ENCODE measurements around the gene RNASEH1. TPM values are rescaled to one million over a fixed set of nuclear protein-coding genes. Genes with fewer than 3 reads are reported as not detected.

The RNASEH1 gene
- total and polyA plus RNA-seq, 2 experiments from 2014 or later: 33.2 to 40.7 TPM

- H3K4me3 Mint-ChIP-seq: no peak overlapping the region
- ATAC-seq: no peak
- no peak for DNase-seq (ENCODE audit: low spot score)
- peaks cover 36% of the 10 kb centered on the region for H3K36me3 Mint-ChIP-seq (ENCODE audit: low read depth)
- H3K4me2 ChIP-seq: no peak overlapping the region
- no peaks in the 10 kb centered on the region; the same call in 1 of the 2 replicates for H3F3A ChIP-seq (replicated peaks; ENCODE audit: low read depth)
- H3K4me1 Mint-ChIP-seq: no peaks in the 10 kb centered on the region
- H3K9me2 ChIP-seq (ENCODE audit: insufficient read depth): no peaks in the 10 kb centered on the region
- H3K4me1 ChIP-seq (ENCODE audit: insufficient read depth): no peaks in the 10 kb centered on the region
- no peaks in the 10 kb centered on the region for H3K79me2 ChIP-seq (replicated peaks; ENCODE audit: insufficient read depth)
- H3K36me3 ChIP-seq (ENCODE audit: insufficient read depth): peaks cover 12% of the 10 kb centered on the region; the same call in 1 of the 2 replicates
- H3K27ac ChIP-seq (ENCODE audit: low read depth): no peak overlapping the region
- H2AFZ ChIP-seq: no peak overlapping the region
- no peaks in the 10 kb centered on the region for H3K27me3 Mint-ChIP-seq (ENCODE audit: insufficient read depth, low read depth, poor library complexity)
- no peaks in the 10 kb centered on the region for H3K27me3 ChIP-seq (ENCODE audit: insufficient read depth)
- H3K9me3 Mint-ChIP-seq: peaks cover 6% of the 10 kb centered on the region; the same call in 2 of the 3 replicates
- peaks cover 12% of the 10 kb centered on the region; the same call in 1 of the 2 replicates for H4K20me1 ChIP-seq (replicated peaks; ENCODE audit: insufficient read depth)
- no peak overlapping the region for H3K4me3 ChIP-seq
- no peak for TF ChIP-seq CTCF (conservative IDR thresholded peaks at IDR 0.05; ENCODE audit: low read depth in 2 of 2)
- H3K27ac Mint-ChIP-seq: no peak overlapping the region
Observed at GRCh38 chr2:3587021-3587420, 28.9 kb upstream of the RNASEH1 start.

DNA sequence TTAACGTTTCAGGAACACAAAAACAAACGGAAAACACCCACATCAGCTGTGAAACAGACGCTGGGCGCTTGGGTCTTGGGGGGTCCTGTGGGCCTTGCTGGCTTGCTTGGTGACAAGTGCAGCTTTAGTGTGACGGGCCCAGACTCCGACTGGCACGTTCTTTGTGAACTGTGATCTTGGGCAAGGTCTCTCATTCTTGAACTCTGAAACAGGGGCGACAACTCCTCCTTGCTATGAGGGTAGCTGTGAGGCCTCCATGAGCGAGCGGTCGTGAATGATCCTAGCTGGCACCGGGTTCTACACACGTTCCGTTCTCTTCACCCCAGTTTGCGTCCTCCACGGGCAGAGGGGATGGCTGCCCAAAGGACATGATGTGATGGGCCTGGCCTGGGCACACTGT is 28.1 kb upstream of the RNASEH1 start:
- Histone ChIP-seq H3K27me3 (ENCODE audit: insufficient read depth) (no peaks in the 10 kb centered on the region), H3K36me3 (ENCODE audit: insufficient read depth) (peaks cover 17% of the 10 kb centered on the region), H3K4me3 (no peak overlapping the region), H3K27ac (ENCODE audit: low read depth) (no peak overlapping the region), H3K9me2 (ENCODE audit: insufficient read depth) (no peaks in the 10 kb centered on the region), H4K20me1 (replicated peaks; ENCODE audit: insufficient read depth) (peaks cover 18% of the 10 kb centered on the region), H3K79me2 (replicated peaks; ENCODE audit: insufficient read depth) (0 out of 2 replicates have a peak, but pooled peaks cover under 1% of the 10 kb centered on the region), H2AFZ (no peak overlapping the region), H3K4me2 (no peak overlapping the region), H3F3A (replicated peaks; ENCODE audit: low read depth) (peaks cover 6% of the 10 kb centered on the region), H3K4me1 (ENCODE audit: insufficient read depth) (no peaks in the 10 kb centered on the region)
- no peak overlapping the region for H3K4me3 Mint-ChIP-seq
- peaks cover 6% of the 10 kb centered on the region; the same call in 2 of the 3 replicates for H3K9me3 Mint-ChIP-seq
- DNase-seq (ENCODE audit: low spot score) (no peak), ATAC-seq (no peak)
- no peaks in the 10 kb centered on the region for H3K4me1 Mint-ChIP-seq
- H3K27ac Mint-ChIP-seq: no peak overlapping the region
- peaks cover 44% of the 10 kb centered on the region for H3K36me3 Mint-ChIP-seq (ENCODE audit: low read depth)
- peaks cover 3% of the 10 kb centered on the region for H3K27me3 Mint-ChIP-seq (ENCODE audit: insufficient read depth, low read depth, poor library complexity)
- TF ChIP-seq CTCF (conservative IDR thresholded peaks at IDR 0.05; ENCODE audit: low read depth in 2 of 2): no peak
- no peak for TF ChIP-seq POLR2AphosphoS5 (IDR thresholded peaks at IDR 0.05; ENCODE audit: low read depth)
- TF ChIP-seq ZNF462 (CRISPR knock-in tag; IDR thresholded peaks at IDR 0.05): no peak
- no peak for TF ChIP-seq ZNF331 (CRISPR knock-in tag; IDR thresholded peaks at IDR 0.05; ENCODE audit: low read depth)
- no peak for TF ChIP-seq CREB1 (CRISPR knock-in tag; IDR thresholded peaks at IDR 0.05; ENCODE audit: low read depth)
- no peak for TF ChIP-seq EZH2phosphoT487 (IDR thresholded peaks at IDR 0.05; ENCODE audit: unreplicated experiment)
- TF ChIP-seq ZNF114 (CRISPR knock-in tag; IDR thresholded peaks at IDR 0.05): no peak
- TF ChIP-seq JUNB (IDR thresholded peaks at IDR 0.05; ENCODE audit: unreplicated experiment): no peak
- TF ChIP-seq, protein P1, sequence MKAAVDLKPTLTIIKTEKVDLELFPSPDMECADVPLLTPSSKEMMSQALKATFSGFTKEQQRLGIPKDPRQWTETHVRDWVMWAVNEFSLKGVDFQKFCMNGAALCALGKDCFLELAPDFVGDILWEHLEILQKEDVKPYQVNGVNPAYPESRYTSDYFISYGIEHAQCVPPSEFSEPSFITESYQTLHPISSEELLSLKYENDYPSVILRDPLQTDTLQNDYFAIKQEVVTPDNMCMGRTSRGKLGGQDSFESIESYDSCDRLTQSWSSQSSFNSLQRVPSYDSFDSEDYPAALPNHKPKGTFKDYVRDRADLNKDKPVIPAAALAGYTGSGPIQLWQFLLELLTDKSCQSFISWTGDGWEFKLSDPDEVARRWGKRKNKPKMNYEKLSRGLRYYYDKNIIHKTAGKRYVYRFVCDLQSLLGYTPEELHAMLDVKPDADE (IDR thresholded peaks at IDR 0.05): no peak

Measured in GM23338 (cell line).